Breast epithelium (tissue), 4 donors: ENCODE data around the gene ACAT1. TPM values are rescaled to one million over a fixed set of nuclear protein-coding genes. Genes with fewer than 3 reads are reported as not detected.

ENCODE experiments used
- DNase-seq, 2 donors: peaks; one replicate each; pipeline ENCODE4 v3.0.0-alpha.2; 2019; ENCODE audit warnings: low spot score in 2 of 2
- H3K27ac ChIP-seq, 2 donors: fragments of 200-600 bp; sonication (generic) in 1 of 2; one replicate each; pipeline ENCODE4 v1.5.1; 2016 to 2019; ENCODE audit warnings: mild to moderate bottlenecking in 1 of 2
- H3K27me3 ChIP-seq, 2 donors: fragments of 200-600 bp; sonication (generic) in 1 of 2; one replicate each; pipeline versions ENCODE4 v1.5.1 to v1.6.0; 2017 to 2019; ENCODE audit warnings: control low read depth in 1 of 2, mild to moderate bottlenecking in 1 of 2
- H3K36me3 ChIP-seq: fragments of 200-600 bp; one replicate; pipeline ENCODE4 v1.5.1; 2019
- H3K4me1 ChIP-seq, 2 donors: fragments of 200-600 bp; sonication (generic); one replicate each; pipeline ENCODE4 v1.5.1; 2016 to 2019; ENCODE audit warnings: control low read depth in 1 of 2
- H3K4me3 ChIP-seq, 3 donors: fragments of 200-600 bp; sonication (generic); 1 replicate in 2 of 3; 2 replicates in 1 of 3; pipeline ENCODE4 v1.5.1; 2016 to 2019; ENCODE audit warnings: mild to moderate bottlenecking in 3 of 3, moderate library complexity in 2 of 3
- H3K9me3 ChIP-seq, 2 donors: fragments of 200-600 bp; sonication (generic) in 1 of 2; one replicate each; pipeline ENCODE4 v1.5.1; 2016 to 2019; ENCODE audit warnings: control low read depth in 1 of 2
- CTCF ChIP-seq, 3 donors: fragments of 450-650 bp; IDR thresholded peaks; one replicate each; pipeline ENCODE4 v1.5.1; 2016 to 2017; ENCODE audit warnings: antibody characterized with exemption in 3 of 3, mild to moderate bottlenecking in 3 of 3, moderate library complexity in 3 of 3
- POLR2A ChIP-seq: fragments of 450-650 bp; IDR thresholded peaks from one replicate; pipeline ENCODE4 v1.6.1; 2016; ENCODE audit warnings: antibody characterized with exemption, mild to moderate bottlenecking, moderate library complexity
- POLR2AphosphoS5 ChIP-seq, 3 donors: sonication (generic); formaldehyde crosslinking; IDR thresholded peaks; one replicate each; pipeline ENCODE4 v1.6.1; 2017; ENCODE audit warnings: antibody characterized with exemption in 3 of 3
- intact Hi-C: fragments of 100-400 bp; cut with DNase I; formaldehyde crosslinking; loops from one replicate; pipeline ENCODE4 v1.15.1; 2023; ENCODE audit warnings: low total_unique reads
- total RNA-seq, 3 donors: library from RNA; depleted of rRNA; stranded (reverse); fragments of >200 nt; gene quantifications; one replicate each; pipeline ENCODE4 v1.1.0, GENCODE V29; 2016

Gene ACAT1
- total RNA-seq, 3 donors from 2014 or later: 71.4 to 197 (median 77.7) TPM

DNA sequence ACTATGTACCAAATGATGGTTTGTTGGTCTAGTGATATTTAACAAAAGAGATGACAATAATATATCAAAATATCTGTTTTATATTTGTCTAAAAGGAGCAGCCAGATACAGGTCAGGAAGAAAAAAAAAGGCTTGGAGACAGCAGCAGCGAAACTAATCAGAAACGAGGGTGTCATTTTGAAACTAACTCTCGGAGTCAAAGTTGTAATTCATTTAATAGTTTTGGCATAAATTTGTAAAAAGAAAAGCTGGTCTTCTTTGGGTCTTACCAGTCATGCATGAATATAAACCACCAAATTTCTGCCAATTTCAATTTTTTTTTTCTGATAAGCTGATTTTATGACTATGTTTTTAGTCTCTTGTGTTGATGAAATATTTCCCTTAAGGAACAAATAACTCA, 75.5 kb downstream of the ACAT1 start:
- no peaks in the 10 kb centered on the region for H3K27me3 ChIP-seq
- H3K36me3 ChIP-seq: no peaks in the 10 kb centered on the region
- no peak overlapping the region for H3K4me3 ChIP-seq
- H3K27ac ChIP-seq: no peak overlapping the region
- H3K4me1 ChIP-seq: no peaks in the 10 kb centered on the region
- intact Hi-C loops: no loop called here
- no peaks in the 10 kb centered on the region for H3K9me3 ChIP-seq
- no peak for TF ChIP-seq POLR2AphosphoS5 (IDR thresholded peaks at IDR 0.05)
- no peak for TF ChIP-seq POLR2A
- no peak for TF ChIP-seq CTCF (IDR thresholded peaks at IDR 0.05)
- no peak for DNase-seq

Other genes starting within 250 kb of the ACAT1 start
- gene RAB39A, start 193.1 kb upstream of the ACAT1 start, total RNA-seq: 1 to 10 TPM in 2 of 3 donors, under 1 TPM in 1; 0.98 to 2.2 (median 1.0) TPM
- 10 to 100 TPM; 25.9 to 34.4 (median 32.8) TPM for gene CUL5, start 112.7 kb upstream of the ACAT1 start, total RNA-seq
- 10 to 100 TPM; 13.6 to 26.8 (median 21.6) TPM for gene NPAT, start 101.1 kb downstream of the ACAT1 start, total RNA-seq
- gene ATM, start 101.5 kb downstream of the ACAT1 start, total RNA-seq: 100 to 1,000 TPM in 1 of 3 donors, 10 to 100 TPM in 2; 84.7 to 117 (median 91.4) TPM